ENCODE results near the gene ELFN2. TPM values are rescaled to one million over a fixed set of nuclear protein-coding genes. Genes with fewer than 3 reads are reported as not detected.
"Not testable (repeated sequence)": the region's sequence is repeated elsewhere in the genome, so short reads cannot be mapped to it uniquely, and the experiment has no call there.

ELFN2 gene
- total and polyA plus RNA-seq, 8 donors, result 0.03 to 0.89 (median 0.18) TPM; not detected in 5

GRCh38 chr22:37328538-37329237 lies 98.6 kb downstream of the ELFN2 start:
- 39 to 84% (median 64%) methylated on average over 3 to 6 of the region's 6 CpGs for WGBS, 5 donors
- H3K27ac ChIP-seq; H3K4me3 ChIP-seq; DNase-seq; intact Hi-C loops (cut with DNase I; ENCODE audit: low total_unique reads); H3K9me3 ChIP-seq; H3K36me3 ChIP-seq: not testable (repeated sequence)
- peaks cover 14 to 64% (median 41%) of the 10 kb centered on the region in 4 donors for H3K4me1 ChIP-seq
- H3K27me3 ChIP-seq, result peaks cover 16 to 96% (median 56%) of the 10 kb centered on the region in 3 donors
- peak in 1 of 7 experiments; percentile 31 for TF ChIP-seq CTCF (IDR thresholded peaks at IDR 0.05)

- no peak overlapping the region for H3K4me3 ChIP-seq
- WGBS, 5 donors, result 80 to 92% (median 90%) methylated on average over 8 of the region's 8 CpGs
- TF ChIP-seq CTCF (IDR thresholded peaks at IDR 0.05) (no peak), EP300 (IDR thresholded peaks at IDR 0.05) (no peak), POLR2AphosphoS5 (IDR thresholded peaks at IDR 0.05) (no peak), POLR2A (IDR thresholded peaks at IDR 0.05) (no peak)
- peaks cover 14 to 71% (median 41%) of the 10 kb centered on the region in 4 donors for H3K4me1 ChIP-seq
- no peak for DNase-seq
- intact Hi-C loops (cut with DNase I; ENCODE audit: low total_unique reads), result no loop called here
- H3K27me3 ChIP-seq, result peaks cover 12 to 96% (median 49%) of the 10 kb centered on the region in 3 donors
- no peaks in the 10 kb centered on the region for H3K36me3 ChIP-seq
- no peaks in the 10 kb centered on the region for H3K9me3 ChIP-seq
- H3K27ac ChIP-seq, result no peak overlapping the region
Observed at GRCh38 chr22:37328017-37328416, 99.3 kb downstream of the ELFN2 start.

- Histone ChIP-seq H3K36me3 (no peaks in the 10 kb centered on the region), H3K4me3 (no peak overlapping the region), H3K9me3 (no peaks in the 10 kb centered on the region), H3K27ac (peak overlapping the region in 4 of 5 donors; percentile 41 to 76 (median 60)), H3K27me3 (peaks cover under 1 to 95% (median 36%) of the 10 kb centered on the region in 3 donors), H3K4me1 (peaks cover 14 to 67% (median 41%) of the 10 kb centered on the region in 4 donors)
- 15 to 38% (median 30%) methylated on average over 6 to 7 of the region's 7 CpGs for WGBS, 5 donors
- no peak for TF ChIP-seq EP300 (IDR thresholded peaks at IDR 0.05)
- TF ChIP-seq POLR2AphosphoS5 (IDR thresholded peaks at IDR 0.05), result peak in 2 of 3 donors; percentile 50 to 70
- DNase-seq, result peak; percentile 79 to 90
- intact Hi-C loops (cut with DNase I; ENCODE audit: low total_unique reads), result no loop called here
Observed at GRCh38 chr22:37326726-37327125, 100.6 kb downstream of the ELFN2 start.

GRCh38 chr22:37325039-37325395 lies 102.3 kb downstream of the ELFN2 start:
- Histone ChIP-seq H3K9me3 (no peaks in the 10 kb centered on the region), H3K36me3 (no peaks in the 10 kb centered on the region), H3K27ac (peak overlapping the region in 1 of 5 donors; percentile 60), H3K4me1 (peaks cover 14 to 50% (median 30%) of the 10 kb centered on the region in 4 donors), H3K4me3 (peak overlapping the region; percentile 8 to 40 (median 20)), H3K27me3 (peaks cover 0 to 90% (median 32%) of the 10 kb centered on the region in 3 donors)
- intact Hi-C loops (cut with DNase I; ENCODE audit: low total_unique reads), result no loop called here
- no peak for TF ChIP-seq POLR2A (IDR thresholded peaks at IDR 0.05)
- no peak for TF ChIP-seq EP300 (IDR thresholded peaks at IDR 0.05)
- no peak for TF ChIP-seq CTCF (IDR thresholded peaks at IDR 0.05)
- TF ChIP-seq POLR2AphosphoS5 (IDR thresholded peaks at IDR 0.05), result no peak
- DNase-seq, result no peak
- WGBS, 5 donors, result 2 to 14% (median 7%) methylated on average over 13 to 21 of the region's 21 CpGs

All from stomach (tissue), 9 donors.